Hematopoietic multipotent progenitor cell (in vitro differentiated cells): ENCODE results near the gene HSPA12B. TPM values are rescaled to one million over a fixed set of nuclear protein-coding genes. Genes with fewer than 3 reads are reported as not detected.
"Not testable (repeated sequence)": the region's sequence is repeated elsewhere in the genome, so short reads cannot be mapped to it uniquely, and the experiment has no call there.

ENCODE experiments used
- DNase-seq, 3 donors: peaks; one replicate each; pipeline ENCODE4 v3.0.0-alpha.2; 2011 to 2015; ENCODE audit warnings: low read depth in 2 of 3, low spot score in 2 of 3
- total RNA-seq: library from RNA; depleted of rRNA; stranded (reverse); fragments of >200 nt; gene quantifications from one replicate; pipeline ENCODE4 v1.2.3, GENCODE V29; 2012

The HSPA12B gene
- total RNA-seq, 1 donor = under 0.01 TPM

DNA sequence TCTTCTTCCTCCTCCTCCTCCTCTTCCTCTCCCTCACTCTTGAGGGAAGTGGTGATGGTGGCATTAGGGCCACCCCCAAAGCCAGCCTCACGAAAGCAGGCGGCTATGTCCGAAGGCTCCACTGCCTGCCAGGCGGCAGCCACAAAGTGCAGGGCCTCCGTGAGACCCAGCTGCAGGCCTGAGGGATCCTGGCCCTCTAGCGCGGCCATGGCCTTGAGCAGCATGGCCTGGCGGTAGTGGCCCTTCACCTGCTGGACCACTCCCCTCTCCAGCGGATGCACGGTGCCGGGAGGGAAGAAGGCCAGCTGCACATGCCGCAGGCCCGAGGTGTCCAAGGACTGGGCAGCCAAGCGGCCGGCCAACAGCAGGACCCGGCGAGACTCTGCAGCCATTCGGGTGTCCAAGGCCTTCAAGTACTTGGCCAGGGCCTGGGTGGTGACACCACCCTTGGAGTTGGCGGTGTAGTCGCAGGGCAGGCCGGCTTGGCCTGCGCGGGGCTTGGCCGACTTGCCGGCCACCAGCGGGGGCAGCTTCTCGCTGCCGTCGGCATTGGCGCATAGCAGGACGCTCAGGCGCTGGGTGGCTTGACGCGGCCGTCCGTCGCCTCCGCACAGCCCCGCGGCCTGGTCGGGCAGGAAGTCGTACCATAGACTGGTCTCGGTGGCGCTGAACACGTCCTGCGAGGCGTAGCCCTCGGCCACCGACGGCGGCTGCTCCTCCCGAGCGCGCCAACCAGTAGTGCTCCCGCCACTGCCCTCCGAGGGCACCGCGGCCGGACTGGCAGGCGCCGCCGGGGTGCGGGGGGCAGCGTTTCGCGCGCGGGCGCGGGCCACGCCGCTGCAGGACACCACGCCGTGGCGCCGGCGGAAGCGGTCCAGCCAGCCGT, 53.0 kb downstream of the HSPA12B start:
- DNase-seq = no peak

DNA sequence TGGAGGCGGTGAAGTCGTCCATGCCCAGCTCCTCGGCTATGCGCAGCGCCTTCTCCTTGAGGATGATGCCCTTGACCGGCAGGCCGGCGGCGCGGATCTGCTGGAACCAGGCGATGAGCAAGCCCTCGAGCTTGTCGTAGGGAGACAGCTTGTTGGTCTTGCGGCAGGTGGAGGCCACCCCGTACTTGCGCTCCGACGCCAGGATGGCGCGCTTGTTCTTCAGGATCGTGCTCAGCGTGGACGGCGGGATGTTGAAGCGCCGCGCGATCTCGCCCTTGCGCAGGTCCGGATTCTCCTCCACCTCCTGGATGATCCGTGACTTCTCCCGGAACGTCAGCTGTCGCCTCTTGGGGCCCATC, 53.6 kb downstream of the HSPA12B start:
- peak in 1 of 3 donors; percentile 49 for DNase-seq

DNA sequence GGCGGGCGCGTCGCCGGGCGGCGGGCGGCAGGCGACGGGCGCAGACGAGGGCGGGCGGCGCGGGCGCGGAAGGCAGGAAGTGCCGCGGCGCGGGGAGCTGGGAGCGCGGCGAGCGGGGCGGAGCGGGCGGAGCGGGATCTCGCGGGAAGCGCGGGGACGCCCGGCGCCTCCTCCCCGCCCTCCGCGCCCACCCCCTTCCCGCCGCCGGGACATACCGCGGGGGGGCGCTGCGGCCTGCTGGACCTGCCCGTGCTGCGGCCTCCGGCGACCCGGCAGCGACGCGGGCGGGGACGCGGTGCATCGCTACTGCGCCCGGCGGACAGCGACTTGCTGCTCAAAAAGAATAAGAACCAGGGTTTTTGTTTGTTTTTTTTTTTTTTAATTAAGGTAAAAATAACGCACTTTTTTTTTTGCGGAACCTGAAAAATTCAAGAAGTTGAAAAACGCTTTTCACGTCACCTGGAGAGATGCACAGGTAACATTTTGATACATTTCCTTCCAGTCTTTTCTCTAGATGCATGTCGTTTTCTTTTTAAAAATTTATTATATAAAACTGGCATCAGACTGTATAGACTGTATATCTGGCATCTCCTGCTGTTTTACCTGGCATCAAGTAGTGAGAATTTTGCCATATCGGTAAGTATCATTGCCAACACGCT, 54.3 kb downstream of the HSPA12B start, which contains the start of gene CENPB:
TSS of gene CENPB (minus strand) at position 76 of the 659 bp plus-strand sequence. CDS start 257 bp downstream, outside the sequence.
- peak; percentile 77 to 89 (median 87) for DNase-seq

DNA sequence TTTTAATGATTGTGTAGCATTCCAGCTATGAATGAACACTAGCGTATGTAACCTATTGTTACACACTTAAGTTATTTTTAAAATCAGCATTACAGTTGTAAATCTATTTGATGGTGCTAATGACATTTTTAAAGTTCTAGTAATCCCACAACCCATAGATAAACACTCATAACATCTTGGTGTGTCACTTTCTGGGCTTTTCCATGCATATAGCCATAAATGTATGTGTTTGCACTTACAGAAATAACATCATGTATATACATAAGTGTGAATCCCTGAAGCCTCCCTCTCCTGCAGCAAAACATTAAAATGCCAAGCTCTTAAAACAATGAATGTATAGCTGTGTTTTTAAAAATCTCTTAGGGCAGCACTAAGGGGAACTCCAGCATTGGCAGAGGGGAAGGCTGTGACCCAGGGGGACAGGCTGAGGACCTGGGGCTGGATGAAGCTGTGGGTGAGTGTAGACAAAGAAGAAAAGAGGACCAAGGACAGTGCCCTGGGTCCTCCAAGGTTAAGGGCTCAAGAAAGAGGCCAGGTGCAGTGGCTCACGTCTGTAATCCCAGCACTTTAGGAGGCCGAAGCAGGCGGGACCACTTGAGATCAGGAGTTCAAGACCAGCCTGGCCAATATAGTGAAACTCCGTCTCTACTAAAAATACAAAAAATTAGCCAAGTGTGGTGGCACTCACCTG, 55.0 kb downstream of the HSPA12B start:
- DNase-seq = no peak

DNA sequence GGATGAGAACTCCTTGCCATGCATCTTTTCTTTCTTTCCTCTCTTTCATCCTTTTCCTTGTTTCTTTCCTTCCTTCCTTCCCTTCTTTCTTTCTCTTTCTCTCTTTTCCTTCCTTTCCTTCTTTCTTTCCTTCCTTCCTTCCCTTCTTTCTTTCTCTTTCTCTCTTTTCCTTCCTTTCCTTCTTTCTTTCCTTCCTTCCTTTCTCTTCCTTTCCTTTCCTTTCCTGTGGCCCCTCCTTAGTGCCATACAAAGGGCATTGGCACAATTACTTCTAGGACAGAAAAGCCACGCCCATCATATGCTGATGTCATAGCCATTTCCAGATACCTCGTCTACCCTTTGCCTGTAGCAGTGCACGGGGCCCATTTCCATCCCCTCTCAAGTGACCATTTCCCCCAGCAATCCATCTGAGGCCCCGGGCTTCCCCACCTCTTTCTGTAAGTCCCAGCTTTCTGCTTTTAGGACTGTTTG, 56.2 kb downstream of the HSPA12B start:
- no peak for DNase-seq

DNA sequence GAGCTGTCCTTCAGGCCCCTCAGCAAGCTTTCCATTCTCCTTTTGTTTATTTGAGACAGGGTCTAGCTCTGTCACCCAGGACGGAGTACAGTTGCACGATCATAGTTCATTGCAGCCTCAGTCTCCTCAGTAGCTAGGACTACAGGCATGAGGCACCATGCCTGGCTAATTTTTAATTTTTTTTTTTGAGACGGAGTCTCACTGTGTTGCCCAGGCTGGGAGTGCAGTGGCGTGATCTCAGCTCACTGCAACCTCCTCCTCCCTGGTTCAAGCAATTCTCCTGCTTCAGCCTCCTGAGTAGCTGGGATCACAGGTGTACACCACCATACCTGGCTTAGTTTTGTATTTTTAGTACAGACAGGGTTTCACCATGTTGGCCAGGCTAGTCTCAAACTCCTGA, 56.7 kb downstream of the HSPA12B start:
- DNase-seq = not testable (repeated sequence)

DNA sequence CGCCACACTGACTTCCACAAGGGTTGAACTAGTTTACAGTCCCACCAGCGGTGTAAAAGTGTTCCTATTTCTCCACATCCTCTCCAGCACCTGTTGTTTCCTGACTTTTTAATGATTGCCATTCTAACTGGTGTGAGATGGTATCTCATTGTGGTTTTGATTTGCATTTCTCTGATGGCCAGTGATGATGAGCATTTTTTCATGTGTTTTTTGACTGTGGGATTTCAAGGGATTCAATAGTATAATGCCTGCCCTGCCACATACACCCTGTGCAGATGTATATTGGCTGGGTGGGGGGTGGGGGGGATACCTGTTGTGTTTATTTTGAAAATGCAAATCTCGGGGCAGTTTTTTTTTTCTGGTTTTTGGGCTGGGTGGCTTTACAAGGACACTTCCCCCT, 61.7 kb downstream of the HSPA12B start:
- DNase-seq = not testable (repeated sequence)

DNA sequence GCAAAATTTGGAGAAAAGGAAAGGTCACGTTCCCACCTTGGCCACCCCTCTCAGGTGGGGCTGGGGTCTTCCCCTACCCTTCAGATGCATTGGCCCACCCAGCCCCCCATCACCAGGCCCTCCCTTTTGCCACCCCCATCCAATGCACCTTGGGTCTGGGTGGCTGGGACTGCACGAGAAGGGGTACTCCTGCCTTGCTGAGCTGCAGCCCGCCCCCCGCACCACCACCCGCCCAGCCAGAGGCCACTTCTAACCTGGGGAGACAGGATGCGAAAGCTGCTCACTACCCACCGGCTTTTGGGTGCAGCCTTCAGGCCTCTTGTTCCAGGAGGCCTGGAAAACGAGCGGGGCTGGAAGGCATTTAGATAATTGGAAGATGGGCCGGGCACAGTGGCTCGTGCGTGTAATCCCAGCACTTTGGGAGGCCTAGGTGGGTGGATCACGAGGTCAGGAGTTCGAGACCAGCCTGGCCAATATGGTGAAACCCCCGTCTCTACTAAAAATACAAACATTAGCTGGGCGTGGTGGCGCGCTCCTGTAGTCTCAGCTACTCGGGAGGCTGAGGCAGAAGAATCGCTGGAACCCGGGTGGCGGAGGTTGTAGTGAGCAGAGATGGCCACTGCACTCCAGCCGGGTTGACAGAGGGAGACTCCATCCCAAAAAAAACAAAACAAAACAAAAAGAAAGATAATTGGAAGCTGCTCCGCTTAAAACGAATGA, 62.4 kb downstream of the HSPA12B start:
- DNase-seq = no peak

DNA sequence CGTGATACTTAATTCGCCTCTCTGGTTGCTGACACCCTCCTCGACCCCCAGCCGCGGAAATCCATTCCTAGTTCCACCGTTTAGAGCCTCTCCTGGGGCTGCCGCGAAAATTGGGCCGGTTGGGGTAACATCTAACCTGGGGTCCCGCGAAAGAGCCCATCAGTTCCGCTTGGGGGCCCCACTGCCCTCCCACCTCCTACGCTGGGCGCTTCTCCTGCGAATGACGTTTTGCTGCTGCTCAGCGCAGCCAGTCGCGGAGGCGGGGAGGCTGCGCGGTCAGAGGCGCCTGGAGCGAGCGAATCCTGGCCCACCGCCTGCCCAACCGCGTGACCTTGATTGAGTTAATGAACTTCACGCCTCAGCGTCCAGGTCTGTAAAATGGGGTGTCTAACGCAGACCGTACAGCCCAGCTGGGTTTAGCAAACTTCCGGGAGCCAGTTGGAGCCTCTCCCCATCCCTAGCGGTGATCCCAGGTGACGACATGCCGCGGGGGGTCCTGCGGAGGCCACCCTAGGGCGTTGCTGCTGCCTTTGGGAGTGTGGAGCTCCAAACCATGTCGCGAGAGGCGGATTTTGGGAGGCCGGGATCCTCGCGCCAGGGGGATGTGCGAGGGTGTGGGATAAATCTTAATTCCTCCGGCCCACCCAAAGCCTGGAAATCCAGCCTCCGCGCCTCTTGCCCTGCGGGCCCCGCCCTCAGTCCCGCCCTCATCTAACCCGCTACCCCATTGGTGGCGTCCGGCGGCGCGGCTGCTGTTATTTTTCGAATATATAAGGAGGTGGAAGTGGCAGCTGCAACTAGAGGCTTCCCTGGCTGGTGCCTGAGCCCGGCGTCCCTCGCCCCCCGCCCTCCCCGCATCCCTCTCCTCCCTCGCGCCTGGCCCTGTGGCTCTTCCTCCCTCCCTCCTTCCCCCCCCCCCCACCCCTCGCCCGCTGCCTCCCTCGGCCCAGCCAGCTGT, 63.3 kb downstream of the HSPA12B start, which contains the start of gene CDC25B:
TSS of gene CDC25B (plus strand) at position 800 of the 958 bp plus-strand sequence. CDS start 222 bp downstream, outside the sequence.
- DNase-seq = peak; percentile 71 to 91 (median 81)

DNA sequence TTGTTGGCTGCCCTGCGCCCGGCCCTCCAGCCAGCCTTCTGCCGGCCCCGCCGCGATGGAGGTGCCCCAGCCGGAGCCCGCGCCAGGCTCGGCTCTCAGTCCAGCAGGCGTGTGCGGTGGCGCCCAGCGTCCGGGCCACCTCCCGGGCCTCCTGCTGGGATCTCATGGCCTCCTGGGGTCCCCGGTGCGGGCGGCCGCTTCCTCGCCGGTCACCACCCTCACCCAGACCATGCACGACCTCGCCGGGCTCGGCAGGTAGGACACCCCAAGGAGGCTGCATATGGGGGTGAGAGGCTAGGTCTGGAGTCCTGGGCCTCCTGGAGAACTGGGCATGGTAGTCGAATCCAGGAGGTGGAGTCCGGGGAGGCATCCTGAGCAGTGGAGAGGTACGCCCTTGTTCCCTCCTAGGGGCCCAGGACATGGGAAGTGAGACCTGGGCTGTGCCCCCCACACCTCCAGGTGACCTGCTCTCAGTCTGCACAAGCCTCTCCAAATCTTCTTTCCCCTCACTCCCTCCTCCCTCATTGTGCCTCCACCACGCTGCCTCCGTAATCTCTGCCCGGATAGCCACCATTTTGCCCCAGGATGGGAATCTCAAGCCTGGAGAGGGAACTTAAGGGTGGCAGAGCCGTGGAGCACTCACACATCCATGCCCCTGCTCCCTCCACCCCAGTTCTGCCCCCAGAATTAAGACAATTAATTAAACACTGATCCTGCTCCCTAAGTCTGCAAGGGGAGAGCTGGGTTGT, 64.2 kb downstream of the HSPA12B start:
- no peak for DNase-seq

DNA sequence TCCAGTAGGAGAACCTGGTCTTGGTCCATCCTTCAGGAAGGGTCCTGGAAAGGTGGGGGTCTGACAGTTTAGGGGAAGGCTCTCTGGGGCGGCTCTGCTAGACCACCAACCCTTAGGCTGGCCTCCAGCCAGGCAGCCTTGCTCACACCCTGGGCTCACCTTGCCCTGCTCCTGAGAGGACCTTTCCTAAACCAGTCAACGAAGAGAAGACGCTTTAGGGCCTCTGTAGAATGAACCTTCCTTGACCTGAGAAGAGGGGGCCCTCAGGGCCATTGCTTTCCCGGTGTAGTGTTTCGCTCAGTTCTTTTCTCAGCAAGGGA, 64.7 kb downstream of the HSPA12B start:
- DNase-seq = no peak

DNA sequence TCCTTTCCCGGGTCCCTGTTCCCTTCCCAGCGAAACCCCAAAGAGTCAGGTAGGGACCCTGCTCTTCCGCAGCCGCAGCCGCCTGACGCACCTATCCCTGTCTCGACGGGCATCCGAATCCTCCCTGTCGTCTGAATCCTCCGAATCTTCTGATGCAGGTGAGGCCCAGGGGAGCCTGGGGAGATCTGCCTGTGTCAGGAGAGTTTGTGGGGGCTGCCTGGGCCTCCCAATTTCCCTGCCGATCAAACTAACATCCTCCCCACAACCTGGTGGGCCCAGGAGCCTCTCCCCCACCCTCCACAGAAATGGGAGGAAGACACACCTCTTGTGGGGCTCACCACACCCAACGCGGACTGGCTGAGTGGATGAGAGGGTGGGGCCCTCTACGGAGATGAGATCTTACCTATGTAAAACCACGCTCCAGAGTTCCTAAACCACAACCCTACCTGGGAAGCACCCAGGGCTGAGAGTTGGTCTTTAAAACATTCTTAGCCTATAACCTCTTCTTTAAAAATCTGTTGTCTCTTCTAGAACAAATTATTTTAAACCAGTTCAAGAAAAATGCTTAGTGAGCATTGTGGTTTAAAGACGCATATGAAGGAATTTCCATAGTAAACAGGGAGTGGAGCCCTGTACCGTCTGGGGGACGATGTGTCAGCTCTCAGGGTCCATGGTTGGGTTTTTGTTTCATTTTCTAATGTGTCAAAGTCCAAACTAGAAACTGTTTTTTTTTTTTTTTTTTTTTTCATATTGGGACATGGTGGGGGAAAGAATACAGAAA, 65.3 kb downstream of the HSPA12B start:
- no peak for DNase-seq

DNA sequence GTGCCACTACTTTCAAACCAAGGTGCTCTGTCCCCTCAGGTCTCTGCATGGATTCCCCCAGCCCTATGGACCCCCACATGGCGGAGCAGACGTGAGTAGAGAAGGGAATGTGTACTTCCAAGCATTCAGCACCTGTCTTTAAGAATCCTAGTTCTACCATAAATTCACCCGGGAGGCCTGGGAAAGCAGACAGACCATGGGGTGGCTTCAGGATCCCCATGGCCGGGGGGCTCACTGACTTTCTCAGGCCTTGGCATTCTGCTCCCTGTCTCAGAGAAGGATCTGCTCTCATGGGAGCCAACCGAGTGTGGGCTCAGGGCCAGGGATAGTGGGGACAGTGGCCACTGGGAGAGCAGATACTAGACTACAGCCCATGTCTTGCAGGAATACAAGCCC, 65.9 kb downstream of the HSPA12B start:
- no peak for DNase-seq

DNA sequence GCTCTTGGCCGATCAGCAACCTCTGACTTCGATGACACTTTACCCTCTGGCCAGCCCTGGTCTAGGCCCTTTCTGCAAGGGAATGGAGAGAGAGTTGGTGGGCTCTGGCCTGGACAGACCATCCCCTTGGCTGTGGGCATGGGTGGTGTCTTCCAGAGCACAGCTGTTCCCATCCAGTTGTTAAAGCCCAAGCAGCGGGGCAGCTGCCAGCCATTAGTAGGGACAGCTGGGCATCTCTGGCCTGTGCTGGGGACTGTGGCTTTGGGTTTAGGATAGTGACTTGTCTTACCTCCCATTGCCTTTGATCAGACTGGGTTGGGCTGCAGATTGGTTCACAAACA, 66.4 kb downstream of the HSPA12B start:
- no peak for DNase-seq

DNA sequence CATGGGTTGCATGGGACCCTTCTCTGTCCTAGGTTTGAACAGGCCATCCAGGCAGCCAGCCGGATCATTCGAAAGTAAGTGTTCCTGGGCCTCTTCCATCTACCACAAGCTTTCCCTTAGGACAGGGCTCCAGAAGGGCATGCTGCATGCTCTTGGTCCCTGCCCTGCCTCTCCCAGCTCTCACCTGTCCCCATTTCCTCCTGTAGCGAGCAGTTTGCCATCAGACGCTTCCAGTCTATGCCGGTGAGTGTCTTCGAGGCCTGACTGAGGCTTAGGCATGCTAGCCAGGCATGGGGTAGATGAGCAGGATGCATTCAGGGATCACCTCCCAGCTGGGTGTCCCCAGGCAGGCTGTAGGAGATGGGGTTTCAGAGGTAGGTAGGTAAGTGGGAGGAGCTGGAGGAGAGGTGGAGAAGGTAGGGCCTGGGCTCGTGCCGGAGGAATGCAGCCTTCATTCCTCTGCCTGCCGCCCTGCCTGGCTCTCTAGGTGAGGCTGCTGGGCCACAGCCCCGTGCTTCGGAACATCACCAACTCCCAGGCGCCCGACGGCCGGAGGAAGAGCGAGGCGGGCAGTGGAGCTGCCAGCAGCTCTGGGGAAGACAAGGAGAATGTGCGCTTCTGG, 67.9 kb downstream of the HSPA12B start:
- no peak for DNase-seq

DNA sequence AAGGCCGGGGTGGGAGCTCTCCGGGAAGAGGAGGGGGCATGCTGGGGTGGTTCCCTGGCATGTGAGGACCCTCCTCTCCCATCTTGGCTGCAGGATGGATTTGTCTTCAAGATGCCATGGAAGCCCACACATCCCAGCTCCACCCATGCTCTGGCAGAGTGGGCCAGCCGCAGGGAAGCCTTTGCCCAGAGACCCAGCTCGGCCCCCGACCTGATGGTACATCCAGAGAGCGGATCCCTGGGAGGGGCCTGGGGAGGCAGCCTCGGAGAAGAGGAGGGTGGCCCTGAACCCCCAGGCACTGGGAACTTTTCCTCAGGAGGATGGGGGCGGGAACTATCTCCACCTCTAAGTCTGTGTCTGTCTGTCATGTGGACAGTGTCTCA, 68.4 kb downstream of the HSPA12B start:
- DNase-seq = no peak

DNA sequence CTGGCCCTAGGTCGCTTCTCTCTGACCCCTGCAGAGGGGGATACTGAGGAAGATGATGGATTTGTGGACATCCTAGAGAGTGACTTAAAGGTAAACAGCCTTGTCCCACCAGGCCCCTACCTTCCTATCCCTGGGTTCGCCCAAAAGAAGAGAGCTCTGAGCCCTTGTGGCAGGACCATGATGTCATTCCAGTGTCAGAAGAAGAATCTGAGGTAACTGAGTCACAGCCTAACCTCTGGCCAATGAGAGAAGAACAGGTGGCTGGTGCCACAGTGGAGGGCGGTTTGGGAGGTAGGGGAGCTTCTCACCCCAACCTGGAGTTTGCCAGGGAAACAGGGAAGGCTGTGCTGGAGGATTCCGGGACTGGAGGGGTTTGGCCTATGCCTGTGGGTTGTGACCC, 68.8 kb downstream of the HSPA12B start:
- DNase-seq = no peak

DNA sequence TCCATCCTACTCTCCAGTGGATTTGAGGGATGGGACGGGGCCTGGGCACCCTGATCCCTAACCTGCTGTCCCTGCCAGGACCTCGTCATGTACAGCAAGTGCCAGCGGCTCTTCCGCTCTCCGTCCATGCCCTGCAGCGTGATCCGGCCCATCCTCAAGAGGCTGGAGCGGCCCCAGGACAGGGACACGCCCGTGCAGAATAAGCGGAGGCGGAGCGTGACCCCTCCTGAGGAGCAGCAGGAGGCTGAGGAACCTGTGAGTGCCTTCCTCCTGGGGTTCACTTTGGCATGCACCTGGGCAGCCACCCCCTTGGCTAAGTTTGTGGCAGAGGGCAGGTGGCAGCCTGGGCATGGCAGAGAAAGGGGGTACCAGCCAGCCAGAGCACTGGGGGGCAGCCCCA, 69.4 kb downstream of the HSPA12B start:
- DNase-seq = no peak
